ENCODE data around the gene EVA1B. TPM values are rescaled to one million over a fixed set of nuclear protein-coding genes. Genes with fewer than 3 reads are reported as not detected.
A peak's percentile ranks its signal among the peaks of the same experiment; 100 is the strongest.

The EVA1B gene
- total and polyA plus RNA-seq, 2 donors: 11.2 to 15.5 TPM

DNA sequence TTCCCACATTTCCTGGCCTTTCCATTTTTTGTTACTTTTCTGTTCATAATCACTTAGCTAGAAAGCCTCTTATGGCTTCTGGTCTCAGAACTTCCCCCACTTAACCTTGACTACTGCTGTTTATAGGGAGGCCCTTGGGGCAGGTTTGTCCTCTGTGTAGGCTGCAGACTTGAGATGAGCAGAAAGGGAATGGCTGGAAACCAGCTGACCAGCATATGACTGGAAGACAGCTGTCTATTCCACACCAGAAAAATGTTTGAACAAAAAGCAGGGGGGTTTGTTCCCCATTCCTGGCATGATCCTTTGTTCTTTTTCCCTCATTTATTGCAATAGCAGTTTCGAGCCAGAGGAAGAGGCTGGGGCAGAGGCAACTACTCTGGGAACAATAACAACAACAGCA is 22.2 kb downstream of the EVA1B start:
- WGBS: 100% methylated on average over 1 of the region's 1 CpG
- Histone ChIP-seq H3K36me3 (ENCODE audit: control insufficient read depth in 2 of 2, insufficient read depth in 2 of 2, low read length in 1 of 2) (peaks cover 64 to 79% of the 10 kb centered on the region in 2 donors), H3K4me1 (ENCODE audit: control insufficient read depth in 2 of 2, insufficient read depth in 2 of 2, low read length in 2 of 2) (peaks cover 4 to 5% of the 10 kb centered on the region in 2 donors), H3K9me3 (ENCODE audit: control insufficient read depth in 2 of 2, insufficient read depth in 1 of 2, low read length in 1 of 2) (no peaks in the 10 kb centered on the region), H3K4me3 (ENCODE audit: low read length in 2 of 2) (no peak overlapping the region), H3K27ac (ENCODE audit: low read depth in 1 of 2, low read length in 1 of 2) (no peak overlapping the region), H3K27me3 (ENCODE audit: control insufficient read depth in 2 of 2, insufficient read depth in 1 of 2, low read length in 1 of 2) (no peaks in the 10 kb centered on the region)
- DNase-seq (ENCODE audit: low read depth in 6 of 9, low spot score in 9 of 9): no peak

DNA sequence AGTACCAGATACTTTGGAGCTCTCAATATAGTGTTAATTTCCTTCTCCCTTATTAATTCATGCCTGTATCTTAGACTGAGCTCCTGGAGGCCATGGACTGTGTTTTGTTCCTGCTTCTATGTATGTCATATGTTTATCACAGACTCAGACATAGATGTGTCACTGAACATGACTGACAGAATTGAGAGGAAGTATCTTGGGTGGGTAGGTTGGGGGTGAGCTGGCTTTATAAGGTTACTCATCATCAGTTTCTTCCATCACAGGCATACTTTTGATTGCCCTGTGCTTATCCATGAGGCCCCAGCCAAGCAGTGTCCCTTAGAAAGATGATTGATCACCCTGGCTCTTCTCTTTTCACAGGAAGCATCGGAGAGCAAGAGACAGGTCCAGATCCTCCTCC is 22.9 kb downstream of the EVA1B start:
- Histone ChIP-seq H3K4me1 (ENCODE audit: control insufficient read depth in 2 of 2, insufficient read depth in 2 of 2, low read length in 2 of 2) (peaks cover 0 to 2% of the 10 kb centered on the region in 2 donors), H3K36me3 (ENCODE audit: control insufficient read depth in 2 of 2, insufficient read depth in 2 of 2, low read length in 1 of 2) (peaks cover 68 to 86% of the 10 kb centered on the region in 2 donors), H3K27ac (ENCODE audit: low read depth in 1 of 2, low read length in 1 of 2) (no peak overlapping the region), H3K4me3 (ENCODE audit: low read length in 2 of 2) (no peak overlapping the region), H3K9me3 (ENCODE audit: control insufficient read depth in 2 of 2, insufficient read depth in 1 of 2, low read length in 1 of 2) (no peaks in the 10 kb centered on the region), H3K27me3 (ENCODE audit: control insufficient read depth in 2 of 2, insufficient read depth in 1 of 2, low read length in 1 of 2) (no peaks in the 10 kb centered on the region)
- DNase-seq (ENCODE audit: low read depth in 6 of 9, low spot score in 9 of 9): no peak
- 97% methylated on average over 1 of the region's 1 CpG for WGBS

DNA sequence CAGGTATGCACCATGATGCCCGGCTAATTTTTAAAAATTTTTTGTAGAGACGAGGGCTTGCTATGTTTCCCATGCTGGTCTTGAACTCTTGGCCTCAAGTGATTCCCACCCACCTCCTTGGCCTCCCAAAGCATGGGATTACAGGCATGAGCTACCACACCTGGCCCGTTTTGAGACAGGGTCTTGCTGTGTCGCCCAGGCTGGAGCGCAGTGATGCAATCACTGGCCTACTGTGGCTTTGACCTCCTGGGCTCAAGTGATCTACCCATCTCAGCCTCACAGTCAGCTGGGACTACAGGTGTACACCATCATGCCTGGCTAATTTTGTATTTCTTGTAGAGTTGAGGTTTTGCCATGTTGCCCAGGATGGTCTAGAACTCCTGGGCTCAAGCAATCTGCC is 24.8 kb downstream of the EVA1B start:
- Histone ChIP-seq H3K4me3 (ENCODE audit: low read length in 2 of 2) (no peak overlapping the region), H3K9me3 (ENCODE audit: control insufficient read depth in 2 of 2, insufficient read depth in 1 of 2, low read length in 1 of 2) (no peaks in the 10 kb centered on the region), H3K27me3 (ENCODE audit: control insufficient read depth in 2 of 2, insufficient read depth in 1 of 2, low read length in 1 of 2) (no peaks in the 10 kb centered on the region), H3K36me3 (ENCODE audit: control insufficient read depth in 2 of 2, insufficient read depth in 2 of 2, low read length in 1 of 2) (peaks cover 70 to 90% of the 10 kb centered on the region in 2 donors), H3K27ac (ENCODE audit: low read depth in 1 of 2, low read length in 1 of 2) (no peak overlapping the region), H3K4me1 (ENCODE audit: control insufficient read depth in 2 of 2, insufficient read depth in 2 of 2, low read length in 2 of 2) (no peaks in the 10 kb centered on the region)
- WGBS: 96% methylated on average over 5 of the region's 5 CpGs
- no peak for DNase-seq (ENCODE audit: low read depth in 6 of 9, low spot score in 9 of 9)

DNA sequence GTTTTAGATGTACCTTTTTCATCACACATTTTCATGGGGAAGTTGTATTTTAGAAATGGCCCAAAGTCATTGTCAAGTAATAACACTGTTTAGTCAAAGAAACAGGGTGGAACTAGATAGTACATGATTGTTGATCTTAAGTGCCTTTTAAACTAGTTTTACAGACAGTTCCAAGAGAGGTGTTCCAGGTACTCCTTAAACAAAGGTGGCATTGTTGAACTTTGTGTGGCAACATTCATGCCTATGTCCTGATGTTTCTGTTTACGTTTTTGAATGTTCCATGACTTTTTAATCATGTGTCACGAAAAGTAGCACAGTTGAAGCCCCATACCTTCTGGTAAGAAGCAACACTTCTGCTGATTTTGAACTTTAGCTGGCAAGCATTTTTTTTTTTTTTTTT is 26.4 kb downstream of the EVA1B start:
- Histone ChIP-seq H3K27me3 (ENCODE audit: control insufficient read depth in 2 of 2, insufficient read depth in 1 of 2, low read length in 1 of 2) (no peaks in the 10 kb centered on the region), H3K27ac (ENCODE audit: low read depth in 1 of 2, low read length in 1 of 2) (no peak overlapping the region)
- 96% methylated on average over 2 of the region's 2 CpGs for WGBS

DNA sequence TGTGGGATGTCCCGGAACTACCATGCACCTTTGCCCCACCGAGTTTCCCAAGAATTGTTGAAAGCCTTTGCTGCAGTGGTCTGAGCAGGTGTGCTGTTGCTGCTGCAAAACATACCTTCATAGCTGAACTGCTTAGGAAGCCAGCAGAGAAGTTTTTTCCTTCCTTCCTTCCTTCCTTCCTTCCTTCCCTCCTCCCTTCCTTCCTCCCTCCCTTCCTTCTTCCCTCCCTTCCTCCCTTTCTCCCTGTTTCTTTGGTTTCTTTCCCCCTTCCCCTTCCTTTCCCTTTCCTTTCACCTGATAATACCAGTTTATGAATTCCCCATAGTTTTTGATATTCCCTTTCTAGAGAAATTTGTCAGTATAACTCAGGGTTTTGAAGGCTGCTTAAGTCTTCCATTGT is 28.1 kb downstream of the EVA1B start:
- 72% methylated on average over 2 of the region's 2 CpGs for WGBS
- Histone ChIP-seq H3K4me3 (ENCODE audit: low read length in 2 of 2) (no peak overlapping the region), H3K4me1 (ENCODE audit: control insufficient read depth in 2 of 2, insufficient read depth in 2 of 2, low read length in 2 of 2) (no peaks in the 10 kb centered on the region), H3K36me3 (ENCODE audit: control insufficient read depth in 2 of 2, insufficient read depth in 2 of 2, low read length in 1 of 2) (peaks cover 69 to 90% of the 10 kb centered on the region in 2 donors), H3K9me3 (ENCODE audit: control insufficient read depth in 2 of 2, insufficient read depth in 1 of 2, low read length in 1 of 2) (no peaks in the 10 kb centered on the region), H3K27me3 (ENCODE audit: control insufficient read depth in 2 of 2, insufficient read depth in 1 of 2, low read length in 1 of 2) (no peaks in the 10 kb centered on the region), H3K27ac (ENCODE audit: low read depth in 1 of 2, low read length in 1 of 2) (no peak overlapping the region)
- no peak for DNase-seq (ENCODE audit: low read depth in 6 of 9, low spot score in 9 of 9)

More for the DNA sequence above, 26.4 kb downstream of the EVA1B start:
- H3K4me3 ChIP-seq (ENCODE audit: low read length in 2 of 2): no peak overlapping the region
- no peak for DNase-seq (ENCODE audit: low read depth in 6 of 9, low spot score in 9 of 9)
- no peaks in the 10 kb centered on the region for H3K9me3 ChIP-seq (ENCODE audit: control insufficient read depth in 2 of 2, insufficient read depth in 1 of 2, low read length in 1 of 2)
- no peaks in the 10 kb centered on the region for H3K4me1 ChIP-seq (ENCODE audit: control insufficient read depth in 2 of 2, insufficient read depth in 2 of 2, low read length in 2 of 2)
- H3K36me3 ChIP-seq (ENCODE audit: control insufficient read depth in 2 of 2, insufficient read depth in 2 of 2, low read length in 1 of 2): peaks cover 70 to 90% of the 10 kb centered on the region in 2 donors

DNA sequence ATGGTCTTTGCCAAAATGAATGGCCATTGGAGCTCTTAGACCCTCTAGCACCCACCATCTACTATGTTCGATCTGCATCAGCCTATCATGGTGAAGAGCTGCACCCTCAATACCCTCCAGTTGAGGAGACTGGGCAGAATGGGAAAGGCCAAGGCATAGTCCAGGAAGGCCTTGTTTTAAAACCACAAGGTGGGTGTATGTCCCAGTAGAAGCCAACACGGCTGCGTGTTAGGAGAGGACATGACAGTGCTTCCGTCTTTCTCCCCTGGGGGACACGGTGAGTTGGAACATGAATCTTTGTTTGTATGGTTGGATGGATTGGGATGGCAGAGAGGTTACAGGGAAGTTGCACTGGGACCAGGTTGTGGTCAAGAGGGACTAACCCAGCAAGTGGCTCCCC is 35.9 kb downstream of the EVA1B start:
- no peak overlapping the region for H3K4me3 ChIP-seq (ENCODE audit: low read length in 2 of 2)
- no peaks in the 10 kb centered on the region for H3K4me1 ChIP-seq (ENCODE audit: control insufficient read depth in 2 of 2, insufficient read depth in 2 of 2, low read length in 2 of 2)
- DNase-seq (ENCODE audit: low read depth in 6 of 9, low spot score in 9 of 9): no peak
- WGBS: 98% methylated on average over 5 of the region's 5 CpGs
- no peak overlapping the region for H3K27ac ChIP-seq (ENCODE audit: low read depth in 1 of 2, low read length in 1 of 2)
- no peaks in the 10 kb centered on the region for H3K27me3 ChIP-seq (ENCODE audit: control insufficient read depth in 2 of 2, insufficient read depth in 1 of 2, low read length in 1 of 2)
- H3K36me3 ChIP-seq (ENCODE audit: control insufficient read depth in 2 of 2, insufficient read depth in 2 of 2, low read length in 1 of 2): peaks cover 52 to 89% of the 10 kb centered on the region in 2 donors
- H3K9me3 ChIP-seq (ENCODE audit: control insufficient read depth in 2 of 2, insufficient read depth in 1 of 2, low read length in 1 of 2): no peaks in the 10 kb centered on the region

DNA sequence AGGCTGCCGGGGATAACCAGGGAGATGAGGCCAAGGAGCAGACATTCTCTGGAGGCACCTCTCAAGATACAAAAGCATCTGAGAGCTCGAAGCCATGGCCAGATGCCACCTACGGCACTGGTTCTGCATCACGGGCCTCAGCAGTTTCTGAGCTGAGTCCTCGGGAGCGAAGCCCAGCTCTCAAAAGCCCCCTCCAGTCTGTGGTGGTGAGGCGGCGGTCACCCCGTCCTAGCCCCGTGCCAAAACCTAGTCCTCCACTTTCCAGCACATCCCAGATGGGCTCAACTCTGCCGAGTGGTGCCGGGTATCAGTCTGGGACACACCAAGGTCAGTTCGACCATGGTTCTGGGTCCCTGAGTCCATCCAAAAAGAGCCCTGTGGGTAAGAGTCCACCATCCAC is 36.6 kb downstream of the EVA1B start:
- no peak overlapping the region for H3K27ac ChIP-seq (ENCODE audit: low read depth in 1 of 2, low read length in 1 of 2)
- DNase-seq (ENCODE audit: low read depth in 6 of 9, low spot score in 9 of 9): no peak
- 98% methylated on average over 13 of the region's 13 CpGs for WGBS
- H3K4me1 ChIP-seq (ENCODE audit: control insufficient read depth in 2 of 2, insufficient read depth in 2 of 2, low read length in 2 of 2): no peaks in the 10 kb centered on the region
- H3K36me3 ChIP-seq (ENCODE audit: control insufficient read depth in 2 of 2, insufficient read depth in 2 of 2, low read length in 1 of 2): peaks cover 47 to 87% of the 10 kb centered on the region in 2 donors
- no peaks in the 10 kb centered on the region for H3K9me3 ChIP-seq (ENCODE audit: control insufficient read depth in 2 of 2, insufficient read depth in 1 of 2, low read length in 1 of 2)
- no peak overlapping the region for H3K4me3 ChIP-seq (ENCODE audit: low read length in 2 of 2)
- H3K27me3 ChIP-seq (ENCODE audit: control insufficient read depth in 2 of 2, insufficient read depth in 1 of 2, low read length in 1 of 2): no peaks in the 10 kb centered on the region

DNA sequence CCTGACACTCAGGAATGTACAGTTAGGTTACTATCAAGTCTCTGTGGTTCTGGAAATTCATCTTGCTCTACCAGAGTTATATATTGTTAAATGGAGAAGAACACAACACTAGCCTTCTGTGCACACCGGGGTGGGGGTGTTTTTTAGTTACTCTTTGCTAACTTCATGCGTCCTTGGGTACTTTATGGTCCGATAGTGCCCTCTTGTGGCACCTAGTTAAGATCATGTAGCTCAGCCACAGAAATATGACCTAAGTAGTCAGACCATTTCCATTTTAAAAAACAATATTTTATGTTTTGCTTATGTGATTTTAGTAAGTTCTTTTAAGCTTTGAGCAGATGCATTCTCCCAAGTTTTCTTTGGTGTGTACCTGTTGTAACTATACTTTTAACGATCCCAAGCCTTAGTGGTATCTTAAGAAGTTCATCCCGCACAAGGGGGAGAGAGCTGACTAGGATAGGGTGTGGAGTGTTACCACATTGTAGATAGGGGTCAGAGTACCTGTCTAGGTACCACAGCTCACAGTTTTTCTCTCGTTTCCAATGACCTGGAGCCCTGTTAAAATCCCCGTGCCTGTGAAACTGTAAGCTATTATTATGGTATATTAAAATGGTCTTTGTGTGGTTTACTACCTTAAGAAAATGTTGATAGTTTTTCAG is 37.9 kb downstream of the EVA1B start:
- WGBS: 56% methylated on average over 7 of the region's 7 CpGs
- no peaks in the 10 kb centered on the region for H3K27me3 ChIP-seq (ENCODE audit: control insufficient read depth in 2 of 2, insufficient read depth in 1 of 2, low read length in 1 of 2)
- no peak overlapping the region for H3K4me3 ChIP-seq (ENCODE audit: low read length in 2 of 2)
- H3K36me3 ChIP-seq (ENCODE audit: control insufficient read depth in 2 of 2, insufficient read depth in 2 of 2, low read length in 1 of 2): peaks cover 37 to 74% of the 10 kb centered on the region in 2 donors
- peak; percentile 45 to 92 (median 89) for DNase-seq (ENCODE audit: low read depth in 6 of 9, low spot score in 9 of 9)
- H3K9me3 ChIP-seq (ENCODE audit: control insufficient read depth in 2 of 2, insufficient read depth in 1 of 2, low read length in 1 of 2): no peaks in the 10 kb centered on the region
- no peaks in the 10 kb centered on the region for H3K4me1 ChIP-seq (ENCODE audit: control insufficient read depth in 2 of 2, insufficient read depth in 2 of 2, low read length in 2 of 2)
- H3K27ac ChIP-seq (ENCODE audit: low read depth in 1 of 2, low read length in 1 of 2): no peak overlapping the region

DNA sequence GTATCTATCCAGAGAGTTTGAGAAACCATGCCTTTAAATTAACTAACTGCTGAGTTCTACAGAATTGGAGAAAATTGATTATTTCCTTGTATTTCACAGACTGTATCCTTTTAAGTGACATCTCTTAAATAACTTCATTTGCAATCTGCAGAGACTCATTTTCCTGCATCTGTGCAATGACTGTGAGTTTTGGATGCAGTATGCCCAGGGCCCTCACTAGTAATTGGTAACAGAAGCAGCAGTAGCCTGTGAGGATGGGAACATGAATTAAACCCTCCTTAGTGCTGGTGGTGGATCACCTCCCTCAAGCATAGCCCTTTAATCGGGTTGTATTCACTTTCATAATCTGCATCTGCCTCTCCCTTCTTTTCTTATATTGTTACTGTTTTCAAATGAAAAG is 38.9 kb downstream of the EVA1B start:
- Histone ChIP-seq H3K4me1 (ENCODE audit: control insufficient read depth in 2 of 2, insufficient read depth in 2 of 2, low read length in 2 of 2) (no peaks in the 10 kb centered on the region), H3K27me3 (ENCODE audit: control insufficient read depth in 2 of 2, insufficient read depth in 1 of 2, low read length in 1 of 2) (no peaks in the 10 kb centered on the region), H3K27ac (ENCODE audit: low read depth in 1 of 2, low read length in 1 of 2) (no peak overlapping the region), H3K4me3 (ENCODE audit: low read length in 2 of 2) (no peak overlapping the region), H3K36me3 (ENCODE audit: control insufficient read depth in 2 of 2, insufficient read depth in 2 of 2, low read length in 1 of 2) (peaks cover 26 to 65% of the 10 kb centered on the region in 2 donors), H3K9me3 (ENCODE audit: control insufficient read depth in 2 of 2, insufficient read depth in 1 of 2, low read length in 1 of 2) (no peaks in the 10 kb centered on the region)
- no peak for DNase-seq (ENCODE audit: low read depth in 6 of 9, low spot score in 9 of 9)
- WGBS: 94% methylated on average over 1 of the region's 1 CpG

All from thymus (tissue), 11 donors.